Natural killer cell (primary cell): Measurements from ENCODE around the gene FJX1. TPM values are rescaled to one million over a fixed set of nuclear protein-coding genes. Genes with fewer than 3 reads are reported as not detected.
"Not testable (repeated sequence)": the region's sequence is repeated elsewhere in the genome, so short reads cannot be mapped to it uniquely, and the experiment has no call there.

Experiments used
- ATAC-seq, 3 donors: fragments of 150-1000 bp in 2 of 3; fragments of 200-7000 bp in 1 of 3; cut with Tn5 transposase; 1 replicate in 1 of 3; 2 replicates in 2 of 3; pipeline ENCODE4 v1.10.0; 2021; ENCODE audit warnings: mild to moderate bottlenecking in 2 of 3, moderate library complexity in 2 of 3
- DNase-seq, 2 donors: peaks; one replicate each; pipeline versions ENCODE4 v3.0.0 to v3.0.0-alpha.2; 2013 to 2021; ENCODE audit warnings: mixed read lengths in 1 of 2
- H3K27ac ChIP-seq: one replicate; pipeline ENCODE4 v1.5.1; 2013; ENCODE audit warnings: mild to moderate bottlenecking, low read length
- H3K27me3 ChIP-seq: one replicate; pipeline ENCODE4 v1.6.1; 2013; ENCODE audit warnings: low read length; ENCODE audit not compliant: control insufficient read depth, insufficient read depth
- H3K36me3 ChIP-seq: one replicate; pipeline ENCODE4 v1.6.1; 2013; ENCODE audit warnings: low read length; ENCODE audit not compliant: control insufficient read depth, insufficient read depth
- H3K4me1 ChIP-seq: one replicate; pipeline ENCODE4 v1.6.1; 2013; ENCODE audit warnings: low read length; ENCODE audit not compliant: control insufficient read depth, insufficient read depth
- H3K4me3 ChIP-seq: one replicate; pipeline ENCODE4 v1.5.1; 2013; ENCODE audit warnings: low read length
- H3K9me3 ChIP-seq: one replicate; pipeline ENCODE4 v1.6.1; 2013; ENCODE audit warnings: low read length; ENCODE audit not compliant: control insufficient read depth, insufficient read depth
- H3K27ac Mint-ChIP-seq, 2 donors: one replicate each; pipeline ENCODE4 v1.8.0; 2022; ENCODE audit warnings: mild to moderate bottlenecking in 2 of 2, mixed read lengths in 2 of 2, moderate library complexity in 1 of 2
- H3K27me3 Mint-ChIP-seq, 2 donors: one replicate each; pipeline ENCODE4 v1.8.0; 2022; ENCODE audit warnings: low read depth in 2 of 2, mixed read lengths in 2 of 2
- H3K36me3 Mint-ChIP-seq: one replicate; pipeline ENCODE4 v1.8.0; 2022; ENCODE audit warnings: mixed read lengths
- H3K4me1 Mint-ChIP-seq, 2 donors: one replicate each; pipeline ENCODE4 v1.8.0; 2022; ENCODE audit warnings: mixed read lengths in 2 of 2
- H3K4me3 Mint-ChIP-seq: one replicate; pipeline ENCODE4 v1.8.0; 2022; ENCODE audit warnings: mild to moderate bottlenecking, moderate library complexity, mixed read lengths
- H3K9me3 Mint-ChIP-seq, 2 donors: one replicate each; pipeline ENCODE4 v1.8.0; 2022; ENCODE audit warnings: mixed read lengths in 2 of 2
- CTCF ChIP-seq: fragments of 200-600 bp; IDR thresholded peaks from one replicate; pipeline ENCODE4 v1.8.0; 2022; ENCODE audit warnings: antibody characterized with exemption
- WGBS: methylation state at CpG from one replicate; pipeline ENCODE4 v1.1.7; 2013; ENCODE audit warnings: missing lambda C conversion rate; ENCODE audit not compliant: insufficient coverage; 5-methylcytosine and 5-hydroxymethylcytosine counted together
- intact Hi-C: fragments of 100-400 bp; cut with micrococcal nuclease; formaldehyde crosslinking; loops from one replicate; pipeline ENCODE4 v1.14.2; 2022
- total RNA-seq, 4 donors: library from RNA; stranded (reverse); fragments of 120-200 nt in 1 of 4; gene quantifications; one replicate each; pipeline versions ENCODE4 v1.2.3 to v1.2.4, GENCODE V29; 2013 to 2022

The FJX1 gene
- total RNA-seq, 3 donors from 2014 or later (not counting 1 experiment from before 2014, with no cell fraction given), result not detected

GRCh38 chr11:35664977-35665441 lies 46.7 kb downstream of the FJX1 start:
- Mint-ChIP-seq H3K27ac (peak overlapping the region; percentile 93 to 98), H3K9me3 (peaks cover 9 to 20% of the 10 kb centered on the region in 2 donors), H3K4me1 (peaks cover 63 to 64% of the 10 kb centered on the region in 2 donors), H3K4me3 (peak overlapping the region; percentile 90), H3K27me3 (no peaks in the 10 kb centered on the region), H3K36me3 (peaks cover 20% of the 10 kb centered on the region)
- intact Hi-C loops, result loop anchor here (5.0 kb wide), 1 partner anchor 622 kb away; the partner anchor contains the start of gene COMMD9
- H3K4me1 ChIP-seq, result peaks cover 20% of the 10 kb centered on the region
- TF ChIP-seq CTCF, result no peak
- WGBS, result 100% methylated on average over 3 of the region's 5 CpGs
- no peaks in the 10 kb centered on the region for H3K36me3 ChIP-seq
- no peaks in the 10 kb centered on the region for H3K27me3 ChIP-seq
- ATAC-seq (no peak), DNase-seq (no peak)
- peaks cover 20% of the 10 kb centered on the region for H3K9me3 ChIP-seq
- no peak overlapping the region for H3K27ac ChIP-seq
- H3K4me3 ChIP-seq, result no peak overlapping the region

GRCh38 chr11:35667257-35667656 lies 49.0 kb downstream of the FJX1 start:
- H3K27me3 ChIP-seq, result no peaks in the 10 kb centered on the region
- H3K4me3 Mint-ChIP-seq, result no peak overlapping the region
- ATAC-seq (no peak), DNase-seq (no peak)
- H3K9me3 Mint-ChIP-seq, result peaks cover 9 to 20% of the 10 kb centered on the region in 2 donors
- no peak overlapping the region for H3K4me3 ChIP-seq
- TF ChIP-seq CTCF, result no peak
- WGBS, result 100% methylated on average over 1 of the region's 1 CpG
- H3K4me1 Mint-ChIP-seq, result peaks cover 76% of the 10 kb centered on the region in 2 donors
- peaks cover 20% of the 10 kb centered on the region for H3K36me3 Mint-ChIP-seq
- H3K4me1 ChIP-seq, result peaks cover 12% of the 10 kb centered on the region
- intact Hi-C loops, result no loop called here
- no peaks in the 10 kb centered on the region for H3K27me3 Mint-ChIP-seq
- peaks cover 20% of the 10 kb centered on the region for H3K9me3 ChIP-seq
- no peak overlapping the region for H3K27ac ChIP-seq
- no peaks in the 10 kb centered on the region for H3K36me3 ChIP-seq
- no peak overlapping the region for H3K27ac Mint-ChIP-seq

- peaks cover 17% of the 10 kb centered on the region for H3K9me3 ChIP-seq
- peaks cover 6 to 16% of the 10 kb centered on the region in 2 donors for H3K9me3 Mint-ChIP-seq
- H3K27ac ChIP-seq, H3K27ac Mint-ChIP-seq, H3K27me3 ChIP-seq, H3K4me1 ChIP-seq, H3K4me3 ChIP-seq, ATAC-seq, DNase-seq, intact Hi-C loops, H3K36me3 ChIP-seq, H3K27me3 Mint-ChIP-seq, H3K4me3 Mint-ChIP-seq: not testable (repeated sequence)
- peaks cover 77 to 79% of the 10 kb centered on the region in 2 donors for H3K4me1 Mint-ChIP-seq
- H3K36me3 Mint-ChIP-seq, result peaks cover 20% of the 10 kb centered on the region
- WGBS, result 100% methylated on average over 3 of the region's 3 CpGs
Observed at GRCh38 chr11:35668350-35668749, 50.1 kb downstream of the FJX1 start.

Other genes with a start within 250 kb of the FJX1 start
- under 1 TPM in 1 of 3 donors, not detected in 2; 0.02 TPM for gene SLC1A2, start 198.9 kb upstream of the FJX1 start, total RNA-seq
- gene PAMR1, start 92.8 kb upstream of the FJX1 start, total RNA-seq, result not detected
- gene TRIM44, start 44.3 kb downstream of the FJX1 start, total RNA-seq, result 10 to 100 TPM; 47.0 to 62.6 (median 51.9) TPM